ENCODE data around the gene RPP25.

RPP25 gene

DNA sequence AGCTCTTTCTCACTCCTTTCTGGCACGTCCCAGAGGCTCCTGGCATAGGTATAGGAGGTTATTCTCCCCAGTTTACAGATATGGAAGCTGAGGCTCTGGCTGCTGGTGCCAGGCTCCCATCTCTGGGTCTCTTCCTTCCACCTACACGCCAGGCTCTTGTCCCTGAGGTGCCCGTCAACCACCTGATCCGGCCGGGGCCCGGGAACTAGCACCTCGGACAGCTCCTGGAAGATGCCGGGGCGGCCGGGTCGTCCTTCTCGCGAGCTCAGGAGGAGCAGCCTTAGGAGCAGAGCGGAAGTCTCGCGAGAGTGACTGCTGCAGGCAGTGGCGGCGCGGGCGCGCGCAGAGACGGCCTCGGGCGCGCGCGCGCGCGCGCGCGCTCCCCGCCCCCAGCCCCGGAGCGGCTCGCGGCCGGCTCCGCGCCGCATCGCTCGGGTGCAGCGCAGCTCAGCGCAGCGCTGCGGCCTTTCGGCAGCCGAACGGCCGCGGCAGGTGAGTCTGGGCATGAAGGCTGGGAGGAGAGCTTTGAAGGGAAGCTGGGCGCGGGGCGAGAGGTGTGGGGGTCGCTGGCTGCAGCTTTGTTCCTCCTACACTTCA is 38.7 kb upstream of the RPP25 start, which contains the start of gene SCAMP5:
SCAMP5 (plus strand) TSS at position 382 of the 597 bp plus-strand sequence. CDS start 16,277 bp downstream, outside the sequence.
- TF ChIP-seq, protein P1, sequence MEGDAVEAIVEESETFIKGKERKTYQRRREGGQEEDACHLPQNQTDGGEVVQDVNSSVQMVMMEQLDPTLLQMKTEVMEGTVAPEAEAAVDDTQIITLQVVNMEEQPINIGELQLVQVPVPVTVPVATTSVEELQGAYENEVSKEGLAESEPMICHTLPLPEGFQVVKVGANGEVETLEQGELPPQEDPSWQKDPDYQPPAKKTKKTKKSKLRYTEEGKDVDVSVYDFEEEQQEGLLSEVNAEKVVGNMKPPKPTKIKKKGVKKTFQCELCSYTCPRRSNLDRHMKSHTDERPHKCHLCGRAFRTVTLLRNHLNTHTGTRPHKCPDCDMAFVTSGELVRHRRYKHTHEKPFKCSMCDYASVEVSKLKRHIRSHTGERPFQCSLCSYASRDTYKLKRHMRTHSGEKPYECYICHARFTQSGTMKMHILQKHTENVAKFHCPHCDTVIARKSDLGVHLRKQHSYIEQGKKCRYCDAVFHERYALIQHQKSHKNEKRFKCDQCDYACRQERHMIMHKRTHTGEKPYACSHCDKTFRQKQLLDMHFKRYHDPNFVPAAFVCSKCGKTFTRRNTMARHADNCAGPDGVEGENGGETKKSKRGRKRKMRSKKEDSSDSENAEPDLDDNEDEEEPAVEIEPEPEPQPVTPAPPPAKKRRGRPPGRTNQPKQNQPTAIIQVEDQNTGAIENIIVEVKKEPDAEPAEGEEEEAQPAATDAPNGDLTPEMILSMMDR (conservative IDR thresholded peaks at IDR 0.05; ENCODE audit: low read length): no peak
- peak; percentile 89 for DNase-seq (ENCODE audit: low read depth)
- H3K4me3 ChIP-seq (ENCODE audit: low read length): peak within 1 kb of the TSS; percentile 85

DNA sequence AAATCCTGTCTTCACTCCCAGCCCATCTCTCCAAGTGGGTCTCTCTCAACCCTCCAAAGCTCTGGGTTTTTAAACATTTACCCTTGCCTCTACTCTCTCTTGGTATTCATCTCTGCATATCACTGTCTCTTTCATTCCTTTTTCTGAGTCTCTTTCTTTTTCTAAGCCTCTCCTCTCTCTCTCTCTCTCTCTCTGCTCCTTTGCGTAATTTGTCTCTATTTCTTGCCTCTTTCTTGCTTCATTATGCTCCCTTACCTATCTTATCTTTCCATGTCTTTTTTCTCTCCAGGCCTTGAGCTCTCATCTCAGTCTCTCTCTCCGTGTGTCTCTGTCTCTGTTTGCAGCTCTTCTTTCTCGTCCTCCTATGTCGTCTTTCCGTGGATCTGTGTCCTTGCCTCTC is 38.1 kb upstream of the RPP25 start:
- DNase-seq (ENCODE audit: low read depth): no peak
- H3K4me3 ChIP-seq (ENCODE audit: low read length): no peak overlapping the region
- TF ChIP-seq, protein P1 (conservative IDR thresholded peaks at IDR 0.05; ENCODE audit: low read length): no peak

DNA sequence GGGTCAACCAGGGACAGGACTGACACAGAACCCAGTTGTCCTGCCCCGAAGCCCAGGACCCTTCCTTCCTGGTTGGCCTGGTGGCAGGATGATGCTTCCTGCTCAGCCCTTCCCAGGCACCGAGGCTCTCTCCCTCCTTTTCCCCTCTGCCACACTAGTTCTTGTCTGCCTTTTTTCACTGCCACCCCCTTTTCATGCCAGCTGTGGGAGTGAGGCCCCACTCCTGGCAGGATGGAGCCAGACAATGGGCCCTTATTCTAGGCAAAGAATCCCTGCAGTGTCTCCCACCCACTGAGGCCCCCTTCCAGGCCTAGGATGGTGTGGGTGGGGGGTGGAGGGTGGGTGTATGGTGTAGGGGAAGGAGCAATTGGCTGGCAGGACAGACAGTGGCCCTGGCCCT is 37.7 kb upstream of the RPP25 start:
- no peak for DNase-seq (ENCODE audit: low read depth)
- TF ChIP-seq, protein P1 (conservative IDR thresholded peaks at IDR 0.05; ENCODE audit: low read length): no peak
- no peak overlapping the region for H3K4me3 ChIP-seq (ENCODE audit: low read length)

DNA sequence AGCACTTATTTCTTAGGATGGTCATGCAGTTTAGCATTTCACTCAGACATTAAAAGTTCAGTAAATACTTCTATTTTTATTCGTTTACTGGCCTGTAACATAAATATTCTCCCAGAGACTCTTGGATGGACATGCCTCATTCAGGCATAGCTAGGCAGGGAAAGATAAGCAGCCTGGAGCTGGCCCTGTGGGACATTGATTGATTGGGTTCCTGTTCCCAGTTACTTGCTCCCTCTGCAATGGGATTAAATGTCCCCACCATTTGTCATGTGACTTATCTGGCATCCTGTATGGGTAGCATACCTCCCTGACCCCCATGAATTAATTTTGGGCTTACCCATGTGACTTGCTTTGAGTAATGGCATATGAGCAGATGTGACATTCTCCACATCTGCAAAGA is 36.0 kb upstream of the RPP25 start:
- TF ChIP-seq, protein P1 (conservative IDR thresholded peaks at IDR 0.05; ENCODE audit: low read length): no peak
- H3K4me3 ChIP-seq (ENCODE audit: low read length): no peak overlapping the region
- no peak for DNase-seq (ENCODE audit: low read depth)

DNA sequence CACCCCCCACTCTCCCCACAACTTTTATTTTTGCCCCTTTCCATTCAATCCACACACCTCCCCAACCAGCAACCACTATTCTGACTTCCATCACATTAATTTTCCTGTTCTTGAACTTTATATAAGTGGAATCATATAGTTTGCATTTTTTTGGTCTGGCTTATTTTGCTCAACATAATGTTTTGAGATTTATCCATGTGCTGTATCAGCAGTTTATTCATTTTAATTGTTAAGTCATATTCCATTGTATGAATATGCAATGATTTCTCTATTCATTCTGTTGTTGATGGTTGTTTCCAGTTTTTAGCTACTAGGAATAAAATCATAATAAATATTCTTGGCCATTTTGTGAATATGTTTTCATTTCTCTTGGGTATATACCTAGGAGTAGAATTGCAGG is 33.0 kb upstream of the RPP25 start:
- TF ChIP-seq, protein P1 (conservative IDR thresholded peaks at IDR 0.05; ENCODE audit: low read length): no peak
- H3K4me3 ChIP-seq (ENCODE audit: low read length): no peak overlapping the region
- no peak for DNase-seq (ENCODE audit: low read depth)

DNA sequence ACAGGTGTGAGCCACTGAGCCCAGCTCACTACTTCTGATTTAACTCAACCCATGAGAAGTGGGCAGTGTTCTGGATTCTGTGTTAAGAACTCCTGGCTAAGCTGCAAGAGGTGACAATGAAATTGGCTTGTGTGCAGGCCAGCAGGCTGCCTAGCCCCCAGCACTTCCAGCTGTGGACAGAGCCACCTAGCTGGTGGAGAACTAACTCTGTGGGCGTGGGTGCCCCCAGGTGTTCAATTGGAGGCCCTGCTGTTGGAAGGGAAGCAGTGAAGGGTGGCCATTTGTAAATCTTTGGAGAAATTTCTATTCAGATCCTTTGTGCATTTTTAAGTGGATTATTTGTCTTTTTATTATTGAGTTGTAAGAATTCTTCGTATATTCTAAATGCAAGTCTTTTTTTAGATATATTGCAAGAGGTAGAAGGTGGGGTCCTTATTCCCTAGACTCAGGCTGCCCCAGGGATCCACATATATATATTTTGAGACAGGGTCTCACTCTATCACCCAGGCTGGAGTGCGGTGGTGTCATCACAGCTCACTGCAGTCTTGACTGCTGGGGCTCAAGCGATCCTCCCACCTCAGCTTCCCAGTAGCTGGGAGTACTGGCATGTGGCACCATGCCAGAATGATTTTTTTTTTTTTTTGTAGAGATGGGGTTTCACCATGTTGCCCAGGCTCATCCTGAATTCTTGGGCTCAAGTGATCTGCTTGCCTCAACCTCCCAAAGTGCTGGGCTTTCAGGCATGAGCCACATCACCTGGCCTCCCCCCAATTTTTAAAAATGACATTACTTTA is 31.6 kb upstream of the RPP25 start:
- no peak overlapping the region for H3K4me3 ChIP-seq (ENCODE audit: low read length)
- no peak for DNase-seq (ENCODE audit: low read depth)
- TF ChIP-seq, protein P1 (conservative IDR thresholded peaks at IDR 0.05; ENCODE audit: low read length): peak; percentile 18; the same call in 1 of the 2 replicates
